GM21528 (cell line): Measurements from ENCODE around the gene DCBLD1.

Experiments used
- ATAC-seq: cut with Tn5 transposase; IDR thresholded peaks from one replicate; pipeline ENCODE4 v1.9.1; 2021; ENCODE audit warnings: mild to moderate bottlenecking, moderate library complexity; ENCODE audit not compliant: unreplicated experiment, low FRiP score

Gene DCBLD1

GRCh38 chr6:117469356-117469755, 13.1 kb upstream of the DCBLD1 start:
- ATAC-seq: no peak

DNA sequence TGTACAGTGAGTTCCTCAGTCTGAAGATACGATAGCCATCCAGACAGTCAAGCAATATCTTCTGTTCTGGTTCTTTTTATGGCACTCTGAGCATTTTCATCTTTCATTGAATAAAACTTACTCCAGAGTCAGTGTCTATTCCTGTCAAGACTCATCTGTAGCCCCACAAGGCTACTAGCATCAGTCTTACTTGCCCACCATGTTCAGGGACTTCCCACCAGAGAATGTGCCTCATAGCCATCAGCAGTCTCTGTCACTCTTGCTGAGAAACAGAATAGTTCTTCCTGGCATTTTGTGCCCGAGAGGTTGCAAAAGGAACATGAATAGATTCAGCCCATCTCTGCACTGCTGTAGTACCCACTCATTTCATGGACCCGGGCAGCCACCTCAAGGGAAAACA, 12.7 kb upstream of the DCBLD1 start:
- no peak for ATAC-seq

GRCh38 chr6:117472667-117473066, 9.8 kb upstream of the DCBLD1 start:
- no peak for ATAC-seq

DNA sequence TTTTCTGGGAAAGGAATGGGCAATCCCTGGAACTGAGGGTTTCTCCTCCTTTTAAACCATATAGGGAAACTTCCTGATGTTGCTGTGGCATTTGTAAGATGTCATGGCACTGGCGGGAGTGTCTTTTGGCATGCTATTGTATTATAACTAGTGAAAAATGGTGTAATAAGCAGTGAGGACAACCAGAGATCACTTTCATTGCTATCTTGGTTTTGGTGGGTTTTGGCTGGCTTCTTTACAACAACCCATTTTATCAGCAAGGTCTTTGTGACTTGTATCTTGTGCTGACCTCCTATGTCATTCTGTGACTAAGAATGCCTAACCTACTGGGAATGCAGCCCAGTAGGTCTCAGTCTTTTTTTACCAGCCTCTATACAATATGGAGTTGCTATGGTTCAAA, 9.1 kb upstream of the DCBLD1 start:
- ATAC-seq: no peak

GRCh38 chr6:117477988-117478852, 4.3 kb upstream of the DCBLD1 start:
- no peak for ATAC-seq

GRCh38 chr6:117478853-117479231, 3.6 kb upstream of the DCBLD1 start:
- no peak for ATAC-seq

DNA sequence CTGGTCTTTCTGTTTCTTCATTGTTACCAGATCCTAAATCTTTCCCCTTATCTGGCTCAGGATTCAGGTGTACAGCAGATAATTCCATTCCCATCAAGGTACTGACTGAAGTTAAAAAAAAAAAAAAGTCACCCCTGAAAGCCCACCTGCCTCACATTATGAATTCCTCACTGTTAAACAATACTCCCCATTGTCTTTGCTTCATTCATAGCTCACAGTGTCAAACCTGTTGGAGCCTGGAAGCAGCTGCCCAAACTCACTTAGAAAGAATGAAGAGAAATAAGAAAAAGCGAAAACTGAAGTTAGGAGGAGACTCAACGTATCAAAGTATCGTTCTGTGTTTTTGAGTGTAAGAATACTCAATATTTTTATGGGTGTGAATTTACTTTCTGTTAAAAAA, 1.8 kb upstream of the DCBLD1 start:
- no peak for ATAC-seq

DNA sequence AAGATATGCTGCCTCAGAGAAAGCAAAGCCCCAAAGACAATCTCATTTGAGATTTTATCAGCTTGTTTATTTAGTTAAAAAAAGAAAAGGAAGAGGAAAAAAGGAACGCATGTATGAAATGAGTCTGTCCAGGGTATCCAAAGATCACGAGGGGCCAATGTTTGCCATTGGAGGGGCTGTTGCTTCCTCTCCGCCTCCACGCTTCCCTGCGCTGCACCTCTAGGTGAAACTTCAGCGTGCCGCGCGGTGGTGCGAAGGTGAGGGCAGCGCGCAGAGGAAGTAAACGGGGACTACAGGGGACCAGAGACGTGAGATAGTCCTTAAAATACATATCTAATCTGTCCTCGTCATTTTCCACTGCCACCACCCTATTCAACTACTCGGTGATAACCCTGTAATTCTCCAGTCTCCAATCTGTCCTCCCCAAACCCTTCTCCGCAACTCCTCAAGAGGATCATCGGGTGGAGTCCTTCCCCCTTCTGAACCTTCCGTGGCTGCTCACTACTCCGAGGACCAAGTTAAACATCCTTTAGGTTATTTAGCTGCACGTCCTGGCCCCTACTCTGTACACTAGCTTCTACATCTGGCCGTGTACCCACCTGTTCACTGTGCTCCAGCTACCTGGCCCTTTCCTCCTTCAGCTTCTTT, 1.1 kb upstream of the DCBLD1 start:
- no peak for ATAC-seq

DNA sequence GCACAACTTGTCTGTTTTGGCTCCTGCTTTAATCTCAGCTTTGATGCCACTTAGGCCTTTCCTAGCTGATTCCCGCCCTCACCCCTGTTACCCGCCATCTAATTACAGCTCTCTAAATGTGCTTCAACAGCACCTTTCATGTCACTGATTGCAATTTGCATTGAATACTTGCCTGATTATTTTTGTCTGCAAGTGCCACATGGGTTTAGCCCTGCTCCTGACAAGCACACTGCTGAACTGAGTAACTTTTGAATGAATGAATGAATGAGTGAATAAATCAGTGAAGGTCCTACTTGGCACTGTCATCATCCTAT, 591 bp upstream of the DCBLD1 start:
- ATAC-seq: no peak

DNA sequence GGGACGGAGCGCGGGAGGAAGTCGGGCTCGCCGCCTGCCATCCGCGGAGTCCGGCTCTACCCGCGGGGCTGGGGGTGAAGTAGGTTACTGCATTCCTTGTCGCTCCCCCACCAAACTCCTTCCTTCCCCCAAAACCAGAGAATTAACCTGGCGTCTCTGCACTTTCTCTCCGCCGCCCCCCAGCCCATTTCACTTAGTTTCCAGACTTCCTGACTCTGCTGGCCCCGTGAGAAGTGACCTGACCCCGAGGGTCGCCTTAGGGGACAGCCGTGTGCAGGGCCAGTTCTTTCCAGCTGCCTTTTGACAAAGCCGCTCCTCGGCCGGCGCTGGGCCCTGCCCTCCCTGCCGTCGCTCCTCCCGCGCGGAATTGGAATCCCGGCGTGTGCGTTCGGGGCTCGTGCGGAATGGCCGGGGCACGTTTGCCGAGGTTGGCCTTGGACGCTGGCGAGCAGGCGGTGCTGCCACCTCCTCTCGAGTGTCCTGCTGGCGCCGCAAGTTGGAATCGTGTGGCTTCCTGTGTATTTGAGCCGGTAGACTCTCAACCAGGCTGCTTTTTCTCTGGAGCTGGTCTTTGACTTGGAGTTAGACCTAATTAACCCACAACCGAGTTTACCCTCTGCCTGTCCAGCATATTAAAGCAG, 650 bp downstream of the DCBLD1 start:
- ATAC-seq: peak; percentile 18

- peak; percentile 5 for ATAC-seq
Measured at GRCh38 chr6:117483645-117484016, 1.2 kb downstream of the DCBLD1 start.

DNA sequence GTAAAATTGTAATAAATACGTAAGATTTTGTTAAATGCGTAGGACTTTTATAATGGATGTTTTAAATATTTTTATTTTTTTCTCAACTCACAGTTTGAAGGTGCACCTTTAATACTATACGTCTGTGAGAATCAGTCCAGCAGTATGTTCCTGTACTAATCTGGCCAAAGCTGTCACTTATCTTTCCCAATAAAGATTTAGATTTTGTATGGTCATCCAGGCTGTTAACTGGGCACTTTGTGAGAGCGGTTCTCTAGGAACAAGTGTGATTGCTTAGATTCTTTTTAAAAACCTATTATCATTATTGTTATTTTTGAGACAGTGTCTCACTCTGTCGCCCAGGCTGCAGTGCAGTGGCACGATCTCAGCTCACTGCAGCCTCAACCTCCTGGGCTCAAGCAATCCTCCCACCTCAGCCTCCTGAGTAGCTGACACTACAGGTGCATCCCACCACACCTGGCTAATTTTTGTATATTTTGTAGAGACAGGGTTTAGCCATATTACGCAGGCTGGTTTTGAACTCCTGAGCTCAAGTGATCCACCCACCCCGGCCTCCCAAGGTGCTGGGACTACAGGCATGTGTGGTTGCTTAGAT, 1.7 kb downstream of the DCBLD1 start:
- no peak for ATAC-seq

- ATAC-seq: no peak
Measured at GRCh38 chr6:117485433-117485832, 3.0 kb downstream of the DCBLD1 start.

- ATAC-seq: no peak
Measured at GRCh38 chr6:117487821-117488220, 5.3 kb downstream of the DCBLD1 start.

GRCh38 chr6:117489003-117489402, 6.5 kb downstream of the DCBLD1 start:
- ATAC-seq: no peak

DNA sequence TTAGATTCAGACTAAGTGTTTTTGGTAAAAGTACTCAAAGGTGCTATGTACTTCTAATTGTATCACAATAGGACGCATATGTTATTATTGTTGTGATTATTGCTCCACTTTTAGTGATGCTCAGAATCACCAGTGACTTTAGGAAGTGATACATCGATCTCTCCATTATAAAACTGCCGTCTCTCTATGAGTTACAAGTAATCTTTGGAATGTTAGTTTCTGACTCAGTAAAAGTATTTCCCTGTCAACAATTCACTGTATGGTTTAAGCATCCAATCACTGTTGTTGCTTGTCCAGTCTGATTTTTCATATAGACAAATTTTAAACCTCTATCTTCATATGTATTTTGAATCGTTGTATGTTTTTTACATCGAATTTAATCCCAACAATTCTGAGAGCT, 9.4 kb downstream of the DCBLD1 start:
- ATAC-seq: no peak

GRCh38 chr6:117493470-117493869, 11.0 kb downstream of the DCBLD1 start:
- ATAC-seq: no peak

DNA sequence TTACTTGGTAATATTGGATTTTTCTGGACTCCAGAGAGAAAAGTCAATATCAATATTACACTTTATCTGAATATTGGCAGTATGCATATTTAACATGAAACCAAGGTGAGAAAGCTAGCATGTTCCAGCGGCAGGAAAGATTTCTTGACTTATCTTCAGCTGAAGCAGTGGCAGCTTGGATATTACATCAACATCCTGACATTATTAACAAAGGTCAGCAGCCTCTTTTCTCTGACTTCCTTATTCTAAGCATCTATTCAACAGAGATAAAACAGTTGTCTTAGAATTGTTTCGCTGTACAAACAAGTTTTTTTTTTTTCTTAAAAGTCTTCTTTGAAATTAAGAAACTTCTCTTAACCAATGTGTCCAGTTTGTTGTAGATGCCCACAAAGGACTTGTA, 11.8 kb downstream of the DCBLD1 start:
- ATAC-seq: no peak

- ATAC-seq: no peak
Measured at GRCh38 chr6:117494694-117495318, 12.3 kb downstream of the DCBLD1 start.

DNA sequence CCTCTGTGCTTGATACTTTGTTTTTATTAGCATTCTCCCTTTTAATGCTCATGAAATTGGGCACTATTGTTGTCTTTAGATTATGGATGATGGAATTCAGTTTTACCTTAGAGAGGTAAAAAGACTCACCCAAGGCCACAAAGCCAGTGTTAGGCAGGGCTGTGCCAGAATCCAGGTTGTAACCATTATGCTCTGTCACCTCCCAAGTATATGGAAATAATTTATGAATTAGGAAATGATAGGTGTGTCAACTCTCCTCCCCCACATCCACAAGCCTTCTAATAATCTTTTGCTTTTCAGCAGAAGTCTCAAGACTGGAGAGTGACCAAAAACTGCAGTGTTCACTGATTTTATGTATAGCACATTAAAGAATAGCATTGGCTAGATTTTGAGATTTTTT, 13.0 kb downstream of the DCBLD1 start:
- no peak for ATAC-seq

DNA sequence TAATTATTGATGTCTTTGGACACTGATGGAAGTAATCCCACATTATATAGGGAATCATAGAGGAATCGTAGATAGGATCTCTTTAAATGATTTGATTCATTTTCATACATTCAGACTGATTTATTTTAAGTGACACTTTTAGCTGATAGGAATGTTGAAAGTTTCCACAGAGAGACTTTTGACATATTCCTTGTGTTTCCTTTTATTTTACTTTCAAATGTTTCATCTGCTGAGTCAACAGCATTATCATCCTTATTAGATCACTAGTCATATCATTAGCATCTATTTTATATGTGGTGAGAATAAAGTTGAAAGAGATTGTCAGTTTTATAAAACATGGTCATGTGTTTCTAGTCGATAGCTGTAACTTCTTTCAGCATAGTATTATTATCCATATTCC, 13.4 kb downstream of the DCBLD1 start:
- no peak for ATAC-seq
